GM18858 (cell line): ENCODE measurements around the gene NBPF19.
"Not testable (repeated sequence)": the region's sequence is repeated elsewhere in the genome, so short reads cannot be mapped to it uniquely, and the experiment has no call there.

Experiments used
- ATAC-seq: cut with Tn5 transposase; IDR thresholded peaks from one replicate; pipeline ENCODE4 v1.9.1; 2021; ENCODE audit not compliant: unreplicated experiment

The NBPF19 gene, protein sequence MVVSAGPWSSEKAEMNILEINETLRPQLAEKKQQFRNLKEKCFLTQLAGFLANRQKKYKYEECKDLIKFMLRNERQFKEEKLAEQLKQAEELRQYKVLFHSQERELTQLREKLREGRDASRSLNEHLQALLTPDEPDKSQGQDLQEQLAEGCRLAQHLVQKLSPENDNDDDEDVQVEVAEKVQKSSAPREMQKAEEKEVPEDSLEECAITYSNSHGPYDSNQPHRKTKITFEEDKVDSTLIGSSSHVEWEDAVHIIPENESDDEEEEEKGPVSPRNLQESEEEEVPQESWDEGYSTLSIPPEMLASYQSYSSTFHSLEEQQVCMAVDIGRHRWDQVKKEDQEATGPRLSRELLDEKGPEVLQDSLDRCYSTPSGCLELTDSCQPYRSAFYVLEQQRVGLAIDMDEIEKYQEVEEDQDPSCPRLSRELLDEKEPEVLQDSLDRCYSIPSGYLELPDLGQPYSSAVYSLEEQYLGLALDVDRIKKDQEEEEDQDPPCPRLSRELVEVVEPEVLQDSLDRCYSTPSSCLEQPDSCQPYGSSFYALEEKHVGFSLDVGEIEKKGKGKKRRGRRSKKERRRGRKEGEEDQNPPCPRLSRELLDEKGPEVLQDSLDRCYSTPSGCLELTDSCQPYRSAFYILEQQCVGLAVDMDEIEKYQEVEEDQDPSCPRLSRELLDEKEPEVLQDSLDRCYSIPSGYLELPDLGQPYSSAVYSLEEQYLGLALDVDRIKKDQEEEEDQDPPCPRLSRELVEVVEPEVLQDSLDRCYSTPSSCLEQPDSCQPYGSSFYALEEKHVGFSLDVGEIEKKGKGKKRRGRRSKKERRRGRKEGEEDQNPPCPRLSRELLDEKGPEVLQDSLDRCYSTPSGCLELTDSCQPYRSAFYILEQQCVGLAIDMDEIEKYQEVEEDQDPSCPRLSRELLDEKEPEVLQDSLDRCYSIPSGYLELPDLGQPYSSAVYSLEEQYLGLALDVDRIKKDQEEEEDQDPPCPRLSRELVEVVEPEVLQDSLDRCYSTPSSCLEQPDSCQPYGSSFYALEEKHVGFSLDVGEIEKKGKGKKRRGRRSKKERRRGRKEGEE (N-terminal part only)

DNA sequence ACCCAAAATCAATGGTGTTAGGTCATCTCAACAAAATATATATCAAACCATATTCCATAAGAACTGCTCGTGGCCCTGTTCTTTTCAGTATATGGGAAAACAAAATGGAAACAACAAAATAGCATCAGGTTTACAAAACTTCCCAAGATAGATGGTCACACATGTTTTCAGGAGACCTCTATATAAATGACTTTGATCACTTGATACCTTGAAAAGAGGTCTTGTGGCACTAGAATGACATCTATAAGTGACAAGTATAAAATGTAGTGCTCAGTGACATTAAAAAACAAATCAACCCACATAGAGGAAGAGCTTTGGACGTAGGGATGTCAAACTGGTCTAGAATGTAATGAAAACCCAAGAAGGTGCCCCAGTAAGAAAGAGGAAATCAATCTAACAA is at the start of gene NBPF19:
TSS of gene NBPF19 (plus strand) at position 301 of the 400 bp plus-strand sequence. CDS start 888 bp downstream, outside the sequence.
- not testable (repeated sequence) for ATAC-seq

DNA sequence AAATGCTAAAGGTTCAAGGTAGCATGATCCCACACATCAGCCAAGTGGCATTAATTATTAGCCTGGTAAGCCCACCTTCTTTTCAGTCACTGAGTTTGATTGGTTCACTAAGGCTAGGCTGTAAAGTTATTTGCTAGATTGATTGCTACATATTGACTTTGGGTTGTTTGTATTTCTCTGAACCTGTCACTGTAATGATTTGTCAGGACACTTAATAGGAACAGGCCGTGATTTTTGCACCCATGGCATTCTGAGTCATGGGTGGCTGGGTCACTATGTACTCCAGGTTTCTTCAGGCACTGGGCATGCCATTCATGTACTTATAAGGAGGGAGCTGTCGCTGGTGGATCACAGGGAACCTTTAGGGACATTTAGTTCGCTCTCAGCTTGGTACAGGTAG is 46.5 kb upstream of the NBPF19 start:
- ATAC-seq: not testable (repeated sequence)

GRCh38 chr1:149445451-149445850 is 29.4 kb upstream of the NBPF19 start:
- not testable (repeated sequence) for ATAC-seq

DNA sequence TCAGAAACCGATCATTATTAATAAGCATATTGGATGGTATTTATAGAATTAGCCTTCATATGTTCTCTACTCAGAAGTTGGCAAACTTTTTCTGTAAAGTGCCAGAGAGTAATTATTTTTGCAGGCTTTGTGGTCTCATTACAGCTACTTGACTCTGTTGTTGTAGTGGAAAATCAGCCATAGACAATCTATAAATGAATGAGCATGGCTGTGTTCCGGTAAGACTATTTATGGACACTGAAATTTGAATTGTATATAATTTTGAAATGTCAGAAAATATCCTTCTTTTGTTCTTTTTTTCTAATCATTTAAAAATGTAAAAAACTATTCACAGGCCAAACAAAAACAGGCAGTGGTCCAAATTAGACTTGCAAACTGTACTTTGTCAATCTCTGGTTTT is 22.6 kb upstream of the NBPF19 start:
- not testable (repeated sequence) for ATAC-seq

DNA sequence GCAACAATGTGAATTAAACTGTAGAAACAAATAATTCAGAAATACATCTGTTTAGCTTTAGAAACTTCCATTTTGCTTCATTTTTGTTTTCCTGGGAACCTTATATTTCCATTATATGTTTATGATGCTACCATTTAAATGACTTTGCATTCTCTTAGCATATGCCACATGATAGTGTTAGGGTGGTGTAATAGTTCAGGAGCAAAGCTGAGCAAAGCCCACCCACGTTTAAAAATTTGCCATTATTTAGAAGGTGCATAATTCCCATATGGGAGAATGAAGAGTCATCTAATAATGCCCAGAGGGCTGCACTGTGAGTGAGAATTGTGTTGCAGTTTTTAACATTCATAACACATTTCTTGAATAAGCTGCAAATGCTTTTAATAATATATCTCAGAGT is 22.2 kb upstream of the NBPF19 start:
- not testable (repeated sequence) for ATAC-seq

GRCh38 chr1:149558350-149558825 is 83.5 kb downstream of the NBPF19 start:
- not testable (repeated sequence) for ATAC-seq

DNA sequence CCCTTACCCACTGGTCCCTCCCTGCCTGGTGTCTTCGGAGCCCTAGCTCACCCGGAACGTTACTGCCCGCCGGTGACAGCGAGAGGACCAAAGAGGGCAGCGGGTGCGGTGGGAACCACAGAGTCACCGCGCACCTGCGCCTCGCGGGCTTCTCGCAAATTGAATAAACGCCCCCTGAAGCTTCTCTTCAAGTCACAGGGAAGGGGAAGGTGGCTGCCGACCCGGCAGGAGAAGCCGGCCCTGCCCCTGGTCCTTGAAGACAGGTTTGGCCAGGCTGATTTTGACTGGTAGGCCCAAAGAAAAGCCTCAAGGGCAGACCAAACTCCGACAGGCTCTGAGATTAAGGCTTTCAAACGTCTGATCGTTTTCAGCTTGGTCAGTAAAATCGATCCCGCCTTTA is 87.0 kb downstream of the NBPF19 start:
- not testable (repeated sequence) for ATAC-seq

DNA sequence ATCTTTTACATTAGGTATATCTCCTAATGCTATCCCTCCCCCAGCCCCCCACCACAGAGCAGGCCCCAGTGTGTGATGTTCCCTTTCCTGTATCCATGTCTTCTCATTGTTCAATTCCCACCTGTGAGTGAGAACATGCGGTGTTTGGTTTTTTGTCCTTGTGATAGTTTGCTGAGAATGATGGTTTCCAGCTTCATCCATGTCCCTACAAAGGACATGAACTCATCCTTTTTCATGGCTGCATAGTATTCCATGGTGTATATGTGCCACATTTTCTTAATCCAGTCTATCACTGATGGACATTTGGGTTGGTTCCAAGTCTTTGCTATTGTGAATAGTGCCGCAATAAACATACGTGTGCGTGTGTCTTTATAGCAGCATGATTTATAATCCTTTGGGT is 90.6 kb downstream of the NBPF19 start:
- ATAC-seq: not testable (repeated sequence)

DNA sequence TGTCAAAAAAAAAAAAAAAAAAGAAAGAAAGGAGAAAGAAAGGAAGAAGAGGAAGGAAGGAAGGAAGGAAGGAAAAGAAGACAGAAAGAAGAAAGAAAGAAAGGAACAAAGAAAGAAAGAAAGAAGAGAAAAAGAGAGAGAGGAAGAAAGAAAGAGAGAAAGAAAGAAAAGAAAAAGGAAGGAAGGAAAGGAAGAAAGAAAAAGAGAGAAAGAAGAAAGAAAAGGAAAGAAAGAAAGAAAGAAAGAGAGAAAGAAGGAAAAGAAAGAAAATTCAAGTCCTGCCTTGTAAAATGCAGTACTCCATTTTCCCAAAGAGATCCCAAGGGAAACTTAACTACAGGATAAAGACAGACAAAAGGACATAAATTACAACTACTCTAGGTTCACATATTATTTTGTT is 97.9 kb downstream of the NBPF19 start:
- ATAC-seq: not testable (repeated sequence)

DNA sequence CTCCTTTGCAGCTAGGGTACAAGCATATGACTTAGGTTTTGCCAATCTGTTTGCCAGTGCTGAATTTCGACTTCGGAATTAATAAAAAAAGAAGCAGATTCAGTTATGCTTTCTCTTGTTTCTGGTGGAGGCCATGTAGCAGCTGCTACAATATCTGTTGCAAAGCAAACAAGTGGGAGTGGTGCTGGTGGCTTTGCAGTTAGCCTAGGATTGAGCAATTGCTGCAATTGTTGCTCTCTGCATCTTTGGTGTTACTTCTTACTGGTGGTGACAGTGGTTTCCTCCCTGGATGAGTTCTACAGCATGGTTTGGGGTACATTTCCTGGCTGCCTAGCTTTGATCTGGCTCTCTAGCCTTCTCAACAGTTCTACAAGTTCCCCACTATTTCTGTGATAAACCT is 110.7 kb downstream of the NBPF19 start:
- not testable (repeated sequence) for ATAC-seq
